Keratinocyte (primary cell): ENCODE data around the gene AP2A2.

Experiments used
- CTCF ChIP-seq, 3 experiments: IDR thresholded peaks in 1 of 3; conservative IDR thresholded peaks in 1 of 3; optimal IDR thresholded peaks in 1 of 3; 2 replicates in 2 of 3; 3 replicates in 1 of 3; pipeline versions ENCODE3 to v1.5.1; 2011; ENCODE audit warnings: low read length in 3 of 3, mild to moderate bottlenecking in 3 of 3, moderate library complexity in 2 of 3, control low read depth in 1 of 3, inconsistent platforms in 1 of 3; ENCODE audit not compliant: insufficient read depth in 2 of 3; ENCODE audit errors: extremely low read depth in 1 of 3
- EZH2 ChIP-seq: IDR thresholded peaks from one replicate; pipeline ENCODE4 v1.6.1; 2012; ENCODE audit warnings: inconsistent platforms, mild to moderate bottlenecking, low read length, moderate library complexity

DNA sequence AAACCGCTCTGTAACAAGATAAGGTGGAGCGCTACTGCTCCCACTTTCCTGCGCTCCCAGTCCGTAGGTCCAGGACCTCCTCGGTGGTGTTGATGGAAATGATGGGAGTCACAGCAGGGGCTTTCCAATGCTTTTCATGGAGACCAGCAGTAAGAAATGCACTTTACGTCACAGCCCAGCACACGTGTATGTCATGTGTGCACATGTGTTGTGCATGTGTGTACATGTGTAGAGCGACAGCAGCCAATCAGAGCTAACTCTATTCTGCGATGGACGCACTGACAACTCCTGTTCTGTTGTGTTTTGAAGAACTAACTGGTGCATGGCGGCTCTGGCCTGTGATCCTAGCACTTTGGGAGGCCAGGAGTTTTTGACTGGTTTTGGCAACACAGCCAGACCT is 16.3 kb upstream of the AP2A2 start:
- TF ChIP-seq EZH2 (no peak), CTCF (optimal IDR thresholded peaks at IDR 0.05 in 1 of 3, IDR thresholded peaks at IDR 0.05 in 1 of 3, conservative IDR thresholded peaks at IDR 0.05 in 1 of 3; ENCODE audit: extremely low read depth in 1 of 3, insufficient read depth in 2 of 3, low read length in 3 of 3) (no peak)
